ENCODE results near the gene MSRB3.
"Not testable (repeated sequence)": the region's sequence is repeated elsewhere in the genome, so short reads cannot be mapped to it uniquely, and the experiment has no call there.

The MSRB3 gene

DNA sequence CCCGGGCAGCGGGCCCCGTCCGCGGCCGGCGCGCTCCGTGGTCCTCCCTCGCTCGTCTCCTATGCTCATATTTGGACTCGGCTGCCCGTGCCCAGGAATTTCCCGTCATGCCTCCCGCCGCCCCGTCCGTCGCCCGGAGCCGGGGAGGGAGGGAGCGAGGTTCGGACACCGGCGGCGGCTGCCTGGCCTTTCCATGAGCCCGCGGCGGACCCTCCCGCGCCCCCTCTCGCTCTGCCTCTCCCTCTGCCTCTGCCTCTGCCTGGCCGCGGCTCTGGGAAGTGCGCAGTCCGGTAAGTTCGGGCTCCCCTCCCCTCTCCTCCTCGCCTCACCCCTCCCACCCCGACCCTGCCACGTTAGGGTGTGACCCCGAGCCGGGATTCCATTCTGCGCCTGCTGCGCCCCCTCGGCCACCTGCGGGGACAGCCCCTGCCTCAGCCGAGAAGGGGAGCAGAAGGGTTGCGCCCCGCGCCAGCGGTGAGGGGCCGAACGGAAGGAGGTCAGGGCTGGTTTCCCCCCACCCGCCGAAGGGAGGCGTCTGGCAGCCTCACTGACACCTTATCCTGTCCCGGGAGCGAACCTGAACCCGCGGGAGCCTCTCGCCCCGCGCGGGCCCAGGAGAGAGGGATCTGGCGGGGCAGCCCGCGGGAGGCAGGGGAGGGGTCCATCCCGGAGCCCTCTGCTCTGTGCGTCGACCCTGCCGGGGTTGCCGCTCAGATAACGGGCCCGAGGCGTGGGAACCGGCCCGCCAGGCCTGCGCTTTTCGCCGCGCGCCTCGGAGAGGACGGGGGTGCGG lies at the start of gene MSRB3:
TSS of gene MSRB3 (plus strand) at position 108 of the 793 bp plus-strand sequence. CDS start 29,897 bp downstream, outside the sequence.
- DNase-seq, result peak in 44 of 56 donors; percentile 2 to 72 (median 36)

DNA sequence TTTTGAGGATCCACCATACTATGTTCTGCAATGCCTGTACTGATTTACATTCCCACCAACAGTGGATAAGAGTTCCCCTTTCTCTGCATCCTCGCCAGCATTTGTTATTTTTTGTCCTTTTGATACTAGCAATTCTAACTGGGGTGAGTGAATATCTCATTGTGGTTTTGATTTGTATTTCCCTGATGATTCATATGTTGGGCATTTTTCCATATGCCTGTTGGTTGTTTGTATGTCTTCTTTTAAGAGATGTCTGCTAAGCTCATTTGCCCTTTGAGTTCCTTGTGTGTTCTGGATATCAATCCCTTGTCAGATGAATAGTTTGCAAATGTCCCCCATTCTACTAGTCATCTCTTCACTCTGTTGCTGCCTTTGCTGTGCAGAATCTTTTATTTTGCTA lies 49.0 kb upstream of the MSRB3 start:
- DNase-seq, result no peak

DNA sequence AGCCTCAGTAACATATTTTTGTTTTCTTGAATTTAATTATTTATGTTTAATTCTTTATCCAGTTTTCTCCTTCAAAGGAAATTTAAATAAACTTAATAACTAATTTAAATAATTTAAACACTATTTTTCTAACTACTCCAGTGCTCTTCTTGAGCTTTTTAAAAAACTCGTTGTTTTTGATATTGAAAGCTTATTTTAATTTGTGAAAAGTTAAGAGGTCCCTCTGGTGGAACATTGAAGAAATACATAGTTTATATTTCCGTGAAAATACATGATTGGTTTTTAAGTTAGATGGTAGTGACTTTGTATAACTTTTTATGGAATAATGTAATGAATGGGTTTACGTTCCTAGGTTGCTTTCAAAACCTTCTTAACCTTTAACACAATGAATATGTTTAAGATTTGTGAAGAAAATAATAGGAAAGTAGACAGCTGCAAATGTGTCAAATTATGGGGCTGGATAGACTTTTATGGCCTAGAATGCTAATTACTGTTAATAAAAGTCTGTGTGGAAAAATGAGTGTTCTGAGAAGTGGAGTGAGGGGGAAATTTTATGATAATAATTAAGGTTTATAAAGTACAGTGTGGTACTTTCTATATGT lies 45.9 kb upstream of the MSRB3 start:
- DNase-seq, result no peak

DNA sequence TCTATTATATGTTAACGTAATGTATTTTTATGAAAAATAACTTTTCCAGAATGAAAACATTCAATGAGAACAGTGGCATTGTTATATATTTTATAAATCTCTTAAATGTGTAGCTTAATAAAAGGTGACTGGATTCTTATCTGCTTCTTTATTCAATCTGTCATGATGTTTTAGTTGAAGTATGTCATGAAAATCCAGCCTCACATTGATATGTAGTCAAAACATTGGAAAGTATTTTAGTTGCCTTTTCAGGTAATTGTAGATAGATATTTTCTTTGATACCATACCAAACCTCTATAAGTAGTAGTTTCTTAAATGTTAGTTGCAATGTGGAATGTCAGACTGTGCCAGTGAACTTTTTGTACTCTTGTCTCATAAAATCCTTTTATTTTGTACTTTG lies 41.3 kb upstream of the MSRB3 start:
- DNase-seq, result no peak

DNA sequence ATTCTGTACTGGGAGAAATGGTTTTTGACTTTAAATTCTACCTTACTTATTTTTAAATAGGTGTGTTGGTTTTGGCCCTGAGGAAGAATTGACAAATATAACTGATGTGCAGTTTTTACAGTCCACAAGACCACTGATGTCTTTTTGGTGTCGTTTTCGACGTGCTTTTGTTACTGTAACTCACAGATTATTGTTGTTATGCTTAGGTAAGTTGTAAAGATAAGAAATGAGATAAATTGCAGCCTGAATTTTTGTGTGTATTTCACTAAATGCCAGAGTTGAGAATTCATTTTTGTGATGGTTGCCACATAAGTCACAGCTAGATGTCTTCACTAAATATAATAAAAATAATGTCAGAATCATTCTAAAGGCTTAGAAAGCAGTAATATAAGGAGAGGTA lies 39.9 kb upstream of the MSRB3 start:
- DNase-seq, result no peak

DNA sequence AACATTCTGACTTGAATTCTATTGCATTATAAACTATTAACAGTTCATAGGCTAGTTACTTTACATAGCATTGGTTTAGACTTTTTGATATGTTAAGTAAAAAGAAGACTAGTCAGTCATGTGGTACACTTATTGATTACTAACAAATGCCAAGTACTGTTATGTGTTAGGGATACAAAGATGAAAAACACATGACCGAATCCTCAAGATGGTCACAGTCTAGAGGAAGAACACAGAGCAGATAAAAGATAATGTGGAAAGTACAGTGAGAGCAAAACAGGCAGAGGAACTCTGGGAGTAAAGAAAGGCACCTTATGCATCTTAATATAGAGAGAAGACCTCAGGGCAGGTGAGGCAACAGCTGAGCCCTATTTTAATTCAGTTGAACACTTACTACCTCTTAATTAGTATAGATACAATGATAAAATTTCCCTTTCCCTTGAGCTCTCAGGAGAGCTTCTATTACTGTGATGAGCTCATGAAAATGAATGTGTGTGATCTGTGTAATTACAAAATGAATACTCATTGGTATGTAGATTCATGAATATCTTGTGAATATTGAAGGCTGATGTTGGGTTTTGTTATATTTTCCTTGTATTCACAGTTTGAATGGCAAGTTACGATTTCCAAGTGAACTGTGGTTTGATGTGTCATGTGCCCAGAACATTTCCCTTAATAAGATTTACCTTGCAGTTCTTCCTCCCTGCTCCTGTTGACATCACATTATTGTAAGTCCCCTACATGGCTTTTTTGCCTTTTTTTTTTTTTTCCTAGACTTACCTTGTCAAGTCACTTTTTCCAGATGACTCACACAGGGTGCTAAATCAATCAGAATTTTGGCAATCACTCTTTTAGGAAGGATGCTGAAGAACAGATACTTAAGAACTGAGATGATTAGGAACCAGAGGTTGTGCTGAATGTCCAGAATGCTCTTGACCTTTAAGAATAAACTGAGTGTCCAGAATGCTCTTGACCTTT lies 29.5 kb upstream of the MSRB3 start:
- DNase-seq, result no peak

DNA sequence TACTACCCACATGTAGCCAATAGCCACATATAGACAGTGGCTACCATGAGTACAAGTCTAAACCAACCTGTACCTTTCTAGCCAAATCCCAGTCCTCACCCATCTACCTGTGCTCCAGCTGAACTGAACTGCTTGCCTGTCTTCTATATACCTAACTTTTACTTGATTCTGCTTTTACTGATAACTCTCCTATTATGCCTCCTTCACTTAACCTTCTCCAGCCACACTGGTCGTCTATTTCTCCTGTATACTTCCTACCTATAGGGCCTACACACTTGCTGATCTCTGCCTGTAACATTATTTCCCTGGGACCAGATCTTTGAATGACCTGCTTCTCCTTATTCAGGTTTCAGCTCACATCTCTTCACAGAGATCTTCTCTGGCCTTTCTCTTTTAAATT lies 26.0 kb upstream of the MSRB3 start:
- DNase-seq, result no peak

DNA sequence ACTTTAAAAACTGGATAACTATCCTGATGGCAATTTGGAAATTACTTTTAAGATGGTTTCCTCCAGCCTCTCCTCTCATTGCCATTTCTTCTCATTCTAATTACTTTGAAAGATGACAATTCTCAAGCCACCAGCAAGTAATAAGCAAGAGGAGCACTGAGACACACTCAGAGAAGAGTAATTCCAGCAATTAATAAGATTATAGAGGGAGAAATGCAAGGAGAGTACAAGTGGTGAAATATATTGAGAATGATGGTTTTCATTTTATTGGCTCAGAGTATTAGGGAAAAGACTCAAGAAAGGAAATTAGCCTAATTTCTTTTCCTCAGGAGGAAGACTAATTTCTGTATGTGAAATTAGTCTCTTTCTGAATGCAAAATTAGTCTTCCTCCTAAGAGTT lies 20.5 kb upstream of the MSRB3 start:
- DNase-seq, result no peak

DNA sequence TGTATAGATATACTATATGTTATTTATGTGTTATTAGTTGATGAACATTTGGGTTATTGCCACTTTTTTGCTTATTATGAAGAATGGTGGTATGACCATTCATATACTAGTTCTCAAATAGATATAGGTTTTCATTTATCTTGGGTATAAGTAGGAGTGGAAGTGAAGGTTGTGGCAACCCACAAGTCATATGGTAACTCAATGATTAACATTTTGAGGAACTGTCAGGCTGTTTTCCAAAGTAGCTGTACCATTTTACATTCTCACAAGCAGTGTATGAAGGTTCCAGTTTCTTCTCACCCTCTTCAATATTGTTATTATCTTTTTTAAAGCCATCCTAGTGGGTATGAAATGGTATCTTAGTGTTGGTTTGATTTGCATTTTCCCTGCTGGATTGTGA lies 19.0 kb upstream of the MSRB3 start:
- no peak for DNase-seq

DNA sequence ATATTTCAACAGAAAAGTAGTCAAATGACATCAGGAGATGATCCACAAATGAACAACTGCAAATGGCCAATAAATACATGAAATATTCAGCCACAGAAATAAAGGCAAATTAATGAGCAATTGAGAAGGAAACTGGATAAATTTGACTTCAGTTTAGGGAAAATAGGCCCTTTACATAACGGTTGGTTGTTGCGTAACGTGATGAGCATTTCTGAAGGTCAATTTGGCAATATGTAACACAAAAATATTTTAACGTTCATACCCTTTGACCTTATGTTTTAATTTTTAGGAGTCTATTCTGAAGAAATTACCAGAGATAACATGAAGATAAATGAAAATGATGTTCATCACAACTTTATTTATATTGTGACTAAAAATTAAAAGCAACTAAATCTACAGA lies 14.7 kb upstream of the MSRB3 start:
- no peak for DNase-seq

DNA sequence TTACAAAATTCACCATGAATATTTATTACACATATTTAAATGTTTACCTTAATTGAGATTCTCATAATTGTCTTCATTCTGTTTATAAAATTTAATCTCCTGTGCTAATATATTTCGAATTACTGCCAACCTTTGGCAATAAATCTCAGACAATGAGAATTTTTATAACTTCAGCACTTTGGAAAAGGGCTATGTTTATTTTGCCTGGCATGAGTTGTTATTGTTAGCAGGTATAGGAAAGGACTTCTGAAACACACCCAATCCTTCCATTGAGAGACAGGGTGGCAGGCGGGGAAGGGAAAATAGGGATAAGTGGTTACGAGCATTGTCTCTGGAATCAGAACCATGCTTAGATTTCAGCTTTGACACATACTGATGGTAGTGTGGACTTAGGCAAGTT lies 12.1 kb upstream of the MSRB3 start:
- no peak for DNase-seq

DNA sequence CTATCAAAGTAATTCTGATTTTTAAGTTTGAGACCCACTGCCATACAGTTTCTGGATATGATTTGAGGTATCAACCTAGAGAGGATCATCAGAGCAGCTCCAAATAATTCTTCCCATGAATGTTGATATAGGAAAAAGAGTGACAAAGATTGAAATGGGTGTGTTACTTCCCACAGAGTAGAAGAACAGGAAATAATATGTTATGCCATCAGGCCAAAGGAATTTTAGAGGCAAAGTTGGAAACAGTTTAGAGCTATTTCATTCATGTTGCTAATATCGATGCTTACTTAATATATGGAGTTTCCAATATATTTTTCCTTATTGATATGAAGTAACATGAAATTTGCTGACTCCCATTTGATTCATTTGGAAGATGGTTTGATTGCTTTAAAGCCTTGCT lies 8.9 kb upstream of the MSRB3 start:
- DNase-seq, result no peak

DNA sequence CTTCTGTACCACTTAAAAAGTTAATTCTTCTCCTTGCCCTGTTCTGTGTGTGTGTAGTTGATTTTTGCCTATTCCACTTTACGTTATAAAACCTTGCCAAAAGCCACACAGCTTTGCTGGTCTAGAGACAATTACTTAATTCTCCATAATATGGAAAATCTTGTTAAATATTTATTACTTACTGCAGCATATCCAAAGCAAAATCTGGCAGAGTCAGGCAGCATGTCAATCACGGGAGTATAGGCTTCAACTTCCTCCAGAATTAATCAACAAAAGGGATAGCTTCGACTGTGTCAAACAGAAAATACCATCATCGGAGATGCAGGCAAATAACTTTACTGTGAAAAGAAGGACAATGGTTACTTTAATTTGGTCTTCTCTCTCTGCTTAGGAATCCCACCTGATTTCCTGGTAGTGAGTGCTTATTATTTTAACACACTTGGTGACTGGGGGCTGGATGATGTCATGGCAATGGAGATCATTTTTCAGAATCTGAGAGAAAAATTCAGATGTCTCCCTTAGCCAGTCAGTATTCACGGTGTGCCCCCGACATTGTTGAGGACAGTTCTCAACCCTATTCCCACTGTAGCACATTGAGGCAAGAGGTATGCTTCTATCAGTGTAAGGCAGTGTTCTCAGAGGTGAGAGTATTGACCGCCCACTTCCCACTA lies 3.7 kb upstream of the MSRB3 start:
- no peak for DNase-seq

DNA sequence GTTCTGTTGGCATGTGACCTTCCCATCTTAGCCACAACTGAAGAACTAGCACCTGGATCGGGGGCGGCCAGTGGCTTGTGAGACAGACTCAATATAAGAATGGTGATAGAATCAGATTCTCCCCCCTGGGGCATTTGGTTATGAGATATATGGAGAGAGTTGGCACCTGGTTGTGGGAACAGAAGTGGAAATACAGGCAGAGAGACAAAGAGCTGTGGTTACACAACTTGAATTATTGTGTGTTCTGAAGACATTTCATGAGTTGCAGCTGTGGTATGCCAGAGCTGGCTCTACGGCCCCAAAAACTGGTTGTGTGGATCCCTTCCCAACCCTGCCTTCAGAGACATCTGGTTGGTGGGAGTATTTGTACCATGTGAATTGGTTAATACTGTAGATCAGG lies 2.9 kb upstream of the MSRB3 start:
- DNase-seq, result no peak

DNA sequence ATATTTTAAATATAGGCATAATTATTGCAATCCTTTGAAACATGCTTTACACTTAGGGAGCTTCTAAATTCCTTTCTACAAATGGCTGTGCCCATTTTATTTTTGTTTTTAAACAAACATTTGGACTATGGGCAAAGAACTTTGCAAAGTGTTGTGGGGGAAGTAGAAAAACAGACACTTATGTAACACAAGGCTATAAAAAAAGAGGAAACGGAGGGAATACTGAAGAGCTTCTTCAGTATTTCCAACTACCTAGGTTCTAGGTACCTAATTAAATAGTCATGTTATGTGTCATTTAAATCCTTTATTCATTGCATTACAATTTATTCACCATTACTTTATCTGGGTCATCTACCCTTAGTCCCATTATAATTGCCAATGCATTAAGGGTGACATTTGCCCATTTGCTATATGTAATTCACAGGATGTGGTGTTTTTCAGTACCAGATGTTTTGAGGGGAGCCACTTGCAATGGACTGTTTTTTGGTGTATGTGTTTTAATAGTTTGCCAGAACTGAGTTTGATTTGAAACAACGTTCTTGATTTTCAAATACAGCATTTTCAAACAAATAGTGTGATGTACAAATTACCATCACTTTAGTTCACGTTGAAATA lies 1.5 kb upstream of the MSRB3 start:
- no peak for DNase-seq

DNA sequence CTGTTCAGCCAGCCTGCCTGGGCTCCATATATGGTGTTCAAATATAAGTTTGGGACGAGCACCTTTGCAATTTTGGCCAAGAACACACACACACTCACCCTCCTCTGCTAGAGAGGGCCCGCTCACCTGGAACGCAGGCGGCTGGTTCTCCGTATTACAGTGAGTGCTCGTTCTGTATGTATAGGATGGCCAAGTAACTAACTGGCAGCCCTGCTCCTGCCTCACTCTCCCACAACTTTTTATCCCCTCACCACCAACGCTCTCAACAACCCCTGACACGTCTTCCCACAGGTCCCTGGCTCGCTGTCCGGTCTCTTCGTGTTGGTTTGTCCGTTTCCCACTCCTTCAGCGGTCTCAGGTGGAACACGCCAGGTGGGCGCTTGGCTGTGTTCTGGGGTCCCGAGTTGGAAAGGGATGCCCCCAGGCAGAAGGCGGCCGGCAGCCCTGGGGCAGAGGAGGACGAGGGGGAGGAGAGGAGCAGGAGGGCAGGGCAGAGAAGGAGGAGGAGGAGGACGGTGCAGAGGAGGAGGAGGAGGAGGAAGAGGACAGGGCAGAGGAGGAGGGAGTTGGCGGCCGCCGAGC lies 398 bp upstream of the MSRB3 start:
- DNase-seq, result peak in 6 of 56 donors; percentile 6 to 40 (median 27)

DNA sequence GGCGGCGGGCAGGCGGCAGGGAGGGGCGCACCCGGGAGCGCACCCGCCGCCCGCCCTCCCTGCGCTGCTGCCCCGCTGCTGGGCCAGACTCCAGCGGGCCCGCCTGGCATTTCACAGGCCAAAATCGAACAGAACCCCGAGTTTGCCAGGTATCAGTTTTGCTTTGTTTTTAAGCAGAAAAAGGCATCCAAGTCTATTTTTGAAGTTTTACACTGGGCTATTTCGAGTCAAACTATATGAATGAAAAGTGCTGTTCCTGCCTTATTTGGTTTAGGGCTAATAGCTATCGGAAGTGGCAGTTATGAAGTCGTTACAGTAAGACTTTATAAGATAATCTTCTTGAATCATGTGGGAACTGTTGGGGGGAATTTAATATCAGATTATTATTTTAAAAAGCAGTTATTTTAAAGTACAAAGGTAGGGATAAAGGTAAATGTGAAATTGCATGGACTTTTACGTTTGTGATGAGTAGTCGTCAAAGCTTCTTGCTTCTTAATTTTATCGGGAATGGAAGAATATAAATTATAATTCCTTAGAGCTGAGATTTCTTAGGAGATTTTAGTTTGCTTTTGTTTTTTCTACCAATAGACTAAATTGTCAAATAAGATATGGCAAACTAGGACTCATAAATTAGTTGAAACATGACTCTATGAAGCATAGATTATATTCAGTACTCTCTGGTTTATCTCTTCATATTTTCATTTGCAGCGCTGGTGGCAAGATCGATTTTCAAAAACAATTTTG lies 1.1 kb downstream of the MSRB3 start:
- peak in 6 of 56 donors; percentile 17 to 39 (median 34) for DNase-seq

DNA sequence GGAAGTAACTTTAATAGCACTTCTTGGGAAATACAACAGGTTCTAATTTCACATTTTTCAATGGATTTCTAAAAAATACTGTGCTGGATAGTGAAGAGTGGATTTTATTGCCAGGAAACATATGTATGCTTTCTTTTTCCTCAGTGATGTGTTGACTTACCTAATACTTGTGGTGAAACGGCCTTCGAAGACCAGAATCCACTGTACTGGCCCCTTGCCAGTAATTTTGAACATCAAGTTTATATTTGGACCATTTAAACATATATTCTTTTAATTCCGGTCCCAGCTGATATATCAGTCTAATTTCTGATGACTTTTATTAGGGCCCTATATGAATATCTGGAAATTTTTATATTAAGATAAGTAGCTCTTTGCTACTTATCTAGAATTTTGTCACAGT lies 1.8 kb downstream of the MSRB3 start:
- no peak for DNase-seq

DNA sequence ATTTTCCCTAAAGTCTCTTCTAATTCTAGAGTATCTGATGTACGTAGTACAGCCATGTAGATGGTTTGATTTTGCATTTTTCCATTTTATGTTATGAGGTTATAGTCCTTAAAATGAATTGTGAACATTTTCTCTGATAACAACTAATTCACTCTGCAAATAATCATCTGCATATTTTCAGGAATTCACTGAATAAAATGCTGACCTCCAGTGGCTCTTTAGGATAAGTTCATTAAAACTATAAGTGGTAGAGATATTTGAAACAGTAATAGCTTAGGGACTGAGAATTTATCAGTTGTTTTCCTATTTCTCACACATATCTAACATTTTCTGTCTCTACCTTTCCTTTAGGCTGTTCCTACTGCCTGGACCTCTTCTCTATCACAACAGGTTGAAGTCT lies 4.4 kb downstream of the MSRB3 start:
- no peak for DNase-seq

DNA sequence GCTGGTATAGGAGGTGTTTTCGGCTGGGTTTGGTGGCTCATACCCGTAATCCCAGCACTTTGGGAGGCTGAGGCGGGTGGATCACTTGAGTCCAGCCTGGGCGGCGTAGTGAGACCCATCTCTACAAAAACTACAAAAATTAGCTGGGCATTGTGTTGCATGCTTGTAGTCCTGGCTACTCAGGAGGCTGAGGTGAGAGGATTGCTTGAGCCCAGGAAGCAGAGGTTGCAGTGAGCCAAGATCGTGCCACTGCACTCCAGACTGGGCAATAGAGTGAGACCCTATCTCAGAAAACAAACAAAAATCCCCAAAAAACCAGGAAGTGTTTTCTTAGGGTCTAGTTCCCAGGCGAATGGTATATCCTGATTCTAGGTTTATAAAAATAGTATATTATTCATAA lies 7.0 kb downstream of the MSRB3 start:
- not testable (repeated sequence) for DNase-seq
